Jurkat, Clone E6-1 (cell line): ENCODE results near the gene SYNPO.

Experiments
- DNase-seq: peaks from one replicate; pipeline ENCODE4 v3.0.0-alpha.2; 2011; ENCODE audit warnings: low read depth, low spot score
- H3K4me3 ChIP-seq: 2 replicates; pipeline ENCODE4 v1.5.1; 2011; ENCODE audit warnings: mild to moderate bottlenecking, low read length, control low read depth, moderate library complexity

Gene SYNPO

DNA sequence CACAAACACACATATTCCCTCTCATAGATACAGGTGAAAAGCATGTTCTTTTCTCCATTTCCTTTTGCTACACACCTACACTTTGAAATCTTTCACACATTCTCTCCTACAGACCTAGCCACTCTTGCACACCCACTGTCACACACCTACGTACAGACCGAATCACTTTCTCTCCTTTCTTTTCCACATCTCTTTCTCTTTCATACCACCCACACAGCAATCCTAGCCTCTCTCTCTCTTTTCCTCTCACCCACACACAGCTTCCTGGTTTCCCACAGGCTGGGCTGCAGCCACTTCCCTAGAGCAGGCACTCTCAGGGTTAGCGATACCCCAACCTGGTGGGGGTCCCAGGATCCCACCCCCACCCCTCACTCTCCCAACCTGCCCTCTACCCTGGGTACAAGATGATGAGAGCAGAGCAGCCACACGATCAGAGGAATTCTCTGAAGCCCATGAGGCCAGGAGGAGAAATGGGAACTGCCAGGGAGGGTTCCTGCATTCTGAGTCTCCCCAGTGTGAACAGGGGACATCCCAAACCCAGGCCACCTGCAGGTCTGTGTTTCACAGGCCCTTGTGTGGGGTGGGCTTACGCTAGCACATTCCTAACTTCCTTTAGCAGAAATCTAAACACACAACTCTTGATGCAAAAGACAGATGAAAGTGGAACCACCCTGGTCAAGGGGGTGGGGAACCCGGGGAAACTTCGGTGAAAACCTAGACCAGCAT lies 17.1 kb upstream of the SYNPO start:
- no peak for DNase-seq
- no peak overlapping the region for H3K4me3 ChIP-seq

DNA sequence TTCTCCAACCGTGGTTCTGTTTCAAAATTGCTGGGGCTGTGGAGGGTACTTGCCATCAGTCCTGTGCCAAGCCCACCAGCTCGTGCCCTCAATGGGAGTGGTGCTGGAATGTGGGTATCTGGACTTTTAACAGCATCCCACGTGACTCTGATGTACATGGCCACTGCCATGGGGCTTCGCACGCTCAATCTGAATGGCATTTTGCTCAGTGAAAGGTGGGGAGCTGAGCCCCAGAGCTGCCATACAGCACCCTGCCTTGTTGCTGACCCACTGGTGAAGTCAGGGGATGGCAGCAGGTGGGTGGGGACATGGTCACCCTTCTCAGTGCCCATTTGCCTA lies 16.6 kb upstream of the SYNPO start:
- no peak overlapping the region for H3K4me3 ChIP-seq
- DNase-seq, result no peak

DNA sequence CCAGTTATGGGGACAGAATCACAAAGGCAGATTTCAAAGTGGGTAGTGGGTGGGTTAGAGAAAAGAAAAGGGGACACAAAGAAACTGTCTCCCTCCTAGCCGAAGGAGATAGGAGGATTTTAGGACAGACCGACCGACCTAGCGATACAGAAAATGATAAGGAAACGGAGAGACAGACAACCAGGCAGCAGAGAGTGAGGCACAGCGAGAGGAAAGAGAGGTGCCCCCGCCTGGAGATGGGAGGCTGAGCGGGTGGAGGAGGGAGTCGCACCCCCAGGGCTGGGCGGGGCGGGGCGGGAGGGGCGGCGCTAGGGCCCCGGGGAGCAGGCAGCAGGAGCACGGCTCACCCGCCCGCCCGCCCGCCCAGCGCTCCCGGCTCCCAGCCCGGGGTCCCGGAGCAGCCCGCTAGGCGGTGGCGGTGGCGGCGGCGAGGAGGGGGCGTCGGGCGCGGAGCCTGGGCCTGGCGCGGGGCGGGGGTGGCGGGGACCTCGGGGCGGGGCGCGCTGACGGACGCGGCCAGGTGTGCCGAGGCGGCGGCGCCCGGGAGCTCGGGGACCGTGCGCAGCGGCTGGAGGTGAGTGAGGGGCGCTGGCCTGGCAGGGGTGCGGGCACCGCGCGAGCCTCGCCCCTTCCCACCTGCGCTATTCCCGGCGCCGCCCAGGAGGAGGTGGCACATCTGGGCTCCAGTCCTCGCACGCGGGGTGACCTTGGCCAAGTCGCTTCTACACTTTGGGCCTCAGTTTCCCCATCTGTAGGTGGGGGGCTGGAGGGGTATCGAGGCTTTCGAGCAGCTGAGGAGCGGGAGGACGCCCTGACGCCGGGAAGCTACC lies 15.9 kb upstream of the SYNPO start:
- DNase-seq, result no peak
- peak overlapping the region; percentile 33 for H3K4me3 ChIP-seq

DNA sequence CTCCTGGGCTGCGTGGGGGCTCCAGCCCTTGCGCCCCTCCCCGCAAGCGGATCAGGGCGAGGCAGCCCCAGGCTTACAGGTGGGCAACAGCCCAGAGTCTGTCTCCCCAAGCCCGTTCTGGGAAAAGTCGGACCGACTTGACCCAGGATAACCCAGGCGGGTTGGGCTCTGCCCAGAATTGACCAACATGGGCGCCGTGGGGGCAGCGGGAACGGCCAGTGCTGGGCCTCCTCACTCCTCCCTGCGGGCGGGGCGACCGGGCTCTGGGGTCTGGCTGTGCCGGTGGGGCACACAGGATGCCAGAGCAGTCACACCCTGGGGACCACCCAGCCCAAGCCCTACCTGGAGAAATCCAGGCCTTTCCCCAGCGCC lies 15.3 kb upstream of the SYNPO start:
- peak overlapping the region; percentile 33; the same call in 1 of the 2 replicates for H3K4me3 ChIP-seq
- DNase-seq, result no peak

DNA sequence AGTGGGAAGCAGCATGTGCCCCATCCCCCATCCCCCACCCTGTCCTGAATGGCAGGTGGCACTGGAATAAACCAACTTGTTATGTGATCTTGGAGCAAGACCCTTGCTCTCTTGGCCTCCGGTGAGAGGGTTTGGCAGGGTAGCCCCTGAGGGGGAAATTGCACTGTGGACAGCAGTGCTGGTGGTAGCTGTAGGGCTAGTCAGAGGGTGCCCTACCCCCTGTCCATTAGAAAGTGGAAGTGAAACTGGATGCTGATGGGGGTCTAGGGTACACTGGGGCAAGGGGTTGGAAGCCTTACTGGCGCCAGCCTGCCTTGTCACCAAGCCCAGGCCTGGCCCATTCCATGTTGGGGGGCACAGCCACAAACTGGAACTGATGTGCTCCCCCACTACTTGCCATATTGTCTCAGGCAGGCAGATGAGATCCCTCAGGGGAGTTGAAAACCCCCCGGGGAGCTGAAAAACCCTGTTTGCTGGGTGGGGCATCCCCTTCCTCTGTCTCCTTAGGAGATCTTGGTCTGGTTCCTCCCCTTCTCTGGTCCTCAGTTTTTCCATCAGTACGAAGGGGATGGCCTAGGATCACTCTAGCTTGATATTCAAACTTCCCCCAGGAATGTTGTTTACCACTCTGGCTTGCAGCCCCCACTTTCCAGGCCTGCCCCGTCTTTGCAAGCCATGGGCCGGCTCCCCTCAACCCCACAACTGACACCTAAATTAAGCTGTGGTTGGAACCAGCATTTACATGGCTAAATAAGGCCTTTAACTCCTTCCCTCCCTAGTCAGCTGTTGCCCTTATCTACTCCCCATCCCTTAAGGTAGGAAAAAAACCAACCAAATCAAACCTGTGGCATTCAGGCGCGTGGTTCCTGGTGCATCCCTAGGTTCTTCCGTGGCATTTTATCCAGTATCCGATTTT lies 14.4 kb upstream of the SYNPO start:
- no peak overlapping the region for H3K4me3 ChIP-seq
- DNase-seq, result no peak

DNA sequence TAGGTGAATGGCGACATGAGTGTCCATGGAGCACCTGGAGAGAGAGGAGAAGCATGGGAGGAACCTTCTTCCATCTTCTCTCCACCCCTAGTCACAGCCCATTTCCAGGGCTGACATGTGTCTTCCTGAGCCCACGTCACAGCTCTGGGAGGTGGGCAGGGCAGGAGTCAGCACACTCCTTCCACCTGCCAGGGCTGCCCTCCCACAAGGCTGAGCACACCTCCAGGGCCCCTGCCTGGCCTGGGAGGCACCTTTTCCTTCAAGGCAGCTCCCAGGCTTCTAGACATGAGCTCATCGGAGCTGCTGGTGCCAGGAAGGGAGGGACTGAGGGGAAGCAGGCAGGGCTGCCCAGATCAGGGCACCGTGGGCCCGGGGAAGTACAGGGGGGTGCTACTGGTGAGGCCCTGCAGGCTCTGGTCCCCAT lies 13.6 kb upstream of the SYNPO start:
- no peak overlapping the region for H3K4me3 ChIP-seq
- DNase-seq, result no peak

DNA sequence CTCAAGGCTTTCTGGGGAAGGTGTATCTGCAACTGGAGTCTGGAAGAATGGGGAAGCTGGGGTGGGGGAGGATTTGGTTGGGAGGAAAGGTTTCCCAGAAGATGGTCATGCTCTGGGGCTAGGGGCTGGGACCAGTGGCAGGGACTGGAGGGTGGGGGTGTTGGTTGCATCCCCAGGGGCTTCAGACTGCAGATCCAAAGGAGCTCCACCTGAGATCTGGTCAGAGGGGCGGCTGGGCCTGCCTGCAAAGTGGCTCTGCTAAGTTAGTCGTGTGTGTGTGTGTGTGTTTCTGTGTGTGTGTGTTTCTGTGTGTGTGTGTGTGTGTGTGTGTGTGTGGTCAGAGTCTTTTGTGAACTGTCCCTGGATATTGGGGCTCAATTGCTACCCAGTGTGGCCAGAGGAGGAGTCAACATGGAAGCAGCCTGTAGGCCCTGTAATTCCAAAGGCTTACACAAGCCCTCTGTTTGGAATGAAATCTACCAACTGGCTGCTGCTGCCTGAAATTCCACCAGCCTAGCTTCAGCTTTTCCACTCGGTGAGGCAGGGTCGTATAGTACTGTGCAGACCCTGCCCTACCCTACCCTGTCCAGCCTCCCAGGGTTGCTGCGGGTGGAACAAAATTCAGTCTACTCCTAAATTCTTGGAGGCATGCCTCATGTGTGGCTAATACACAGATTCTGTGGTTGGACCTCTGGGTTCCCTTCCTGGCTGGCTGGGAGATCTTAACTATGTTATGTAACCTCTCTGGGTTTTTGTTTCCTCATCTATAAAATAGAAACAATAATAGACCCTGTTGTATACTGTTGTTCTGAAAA lies 12.5 kb upstream of the SYNPO start:
- no peak overlapping the region for H3K4me3 ChIP-seq
- no peak for DNase-seq

DNA sequence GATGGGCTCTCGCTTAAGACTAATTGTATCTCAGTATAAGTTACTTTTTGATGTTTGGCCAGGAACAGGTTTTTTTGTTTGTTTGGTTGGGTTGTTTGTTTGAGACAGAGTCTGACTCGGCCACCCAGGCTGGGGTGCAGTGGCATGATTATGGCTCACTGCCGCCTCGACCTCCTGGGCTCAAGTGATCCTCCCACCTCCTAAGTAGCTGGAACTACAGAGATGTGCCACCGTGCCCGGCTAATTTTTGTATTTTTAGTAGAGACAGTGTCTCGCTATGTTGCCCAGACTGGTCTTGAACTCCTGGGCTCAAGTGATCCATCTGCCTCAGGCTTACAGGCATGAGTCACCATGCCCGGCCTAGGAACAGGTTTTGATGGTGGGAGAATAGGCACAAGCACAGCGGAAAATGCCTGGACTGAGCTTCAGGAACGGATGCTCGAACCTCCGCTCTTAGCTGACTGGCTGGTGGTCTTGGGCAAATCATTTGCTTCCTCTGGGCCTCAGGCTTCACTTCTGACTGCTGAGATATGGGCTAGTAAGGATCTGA lies 11.4 kb upstream of the SYNPO start:
- DNase-seq, result no peak
- no peak overlapping the region for H3K4me3 ChIP-seq

DNA sequence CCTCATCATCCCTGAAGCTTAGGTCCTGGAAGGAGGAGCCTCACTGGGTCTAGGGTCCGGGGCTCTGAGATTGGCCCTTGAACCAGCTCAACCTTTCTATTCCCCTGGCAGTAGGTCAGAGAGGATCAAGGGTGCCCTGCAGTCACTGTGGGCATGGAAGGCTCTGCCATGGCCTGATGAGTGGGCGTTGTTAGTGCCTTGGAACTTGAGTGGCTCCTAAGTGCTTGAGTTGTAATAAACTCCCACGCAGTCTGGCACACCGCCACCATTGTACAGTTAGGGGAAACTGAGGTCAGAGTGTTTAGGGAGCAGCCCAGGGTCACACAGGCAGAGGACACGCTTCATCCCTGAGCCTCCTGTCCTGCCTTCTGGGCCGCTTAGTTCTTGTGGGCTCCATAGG lies 10.4 kb upstream of the SYNPO start:
- no peak overlapping the region for H3K4me3 ChIP-seq
- DNase-seq, result no peak

DNA sequence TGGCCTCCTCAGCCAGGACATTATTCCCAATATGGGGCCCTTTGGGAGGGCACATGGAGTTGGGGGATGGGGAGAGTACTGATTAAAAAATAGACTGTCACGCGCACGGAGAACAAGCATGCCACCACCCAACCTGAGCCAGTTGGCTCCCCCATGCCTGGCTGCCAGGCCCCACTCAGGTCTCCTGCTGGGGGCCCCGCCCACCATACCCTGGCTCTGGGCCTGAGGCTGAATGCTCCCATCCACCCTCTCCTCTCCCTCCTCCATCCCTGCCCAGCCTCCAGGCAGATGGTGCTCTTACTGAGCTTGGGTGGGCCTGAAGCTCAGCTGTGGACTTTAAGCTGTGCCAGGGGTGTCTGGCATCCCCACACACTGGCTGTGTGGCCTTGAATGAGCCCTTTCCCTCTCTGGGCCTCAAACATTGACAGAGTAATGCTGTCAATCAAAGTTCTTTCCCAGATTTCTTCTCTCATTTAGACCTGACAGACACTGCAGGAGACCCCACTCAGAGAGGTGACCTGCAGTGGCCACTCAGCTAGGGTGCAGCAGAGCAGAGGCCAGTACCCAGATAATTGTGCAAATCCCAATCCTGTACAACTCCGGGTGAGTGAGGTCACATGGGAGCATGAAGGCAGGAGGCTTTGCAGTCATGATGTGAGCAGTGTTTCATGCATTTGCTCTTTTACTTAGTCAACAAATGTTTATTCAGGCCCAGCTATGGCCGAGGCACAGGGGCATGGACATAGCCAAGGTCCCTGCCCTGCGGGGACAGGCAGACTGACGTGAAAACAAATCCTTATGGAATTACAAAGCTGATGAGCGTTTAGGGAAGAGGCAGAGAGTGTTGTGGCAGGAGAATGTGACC lies 9.8 kb upstream of the SYNPO start:
- no peak for DNase-seq
- H3K4me3 ChIP-seq, result no peak overlapping the region

DNA sequence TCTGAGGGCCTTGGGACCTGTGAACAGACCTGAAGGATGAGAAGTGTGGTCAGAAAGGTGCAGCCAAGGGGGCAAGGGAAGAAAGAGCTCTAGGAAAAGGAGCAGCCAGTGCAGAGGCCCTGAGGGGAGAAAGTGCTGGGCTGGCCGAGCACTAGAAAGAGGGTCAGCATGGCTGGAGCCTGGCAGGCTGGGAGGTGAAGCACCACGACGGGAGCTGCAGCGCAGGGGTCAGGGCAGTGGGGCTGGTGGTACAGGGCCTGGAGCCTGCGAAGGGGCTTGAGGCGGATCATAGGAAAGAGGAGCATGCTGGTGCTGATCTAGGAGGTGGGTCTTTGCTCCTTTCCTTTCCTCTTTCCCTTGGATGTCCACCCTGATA lies 9.1 kb upstream of the SYNPO start:
- H3K4me3 ChIP-seq, result no peak overlapping the region
- DNase-seq, result no peak

DNA sequence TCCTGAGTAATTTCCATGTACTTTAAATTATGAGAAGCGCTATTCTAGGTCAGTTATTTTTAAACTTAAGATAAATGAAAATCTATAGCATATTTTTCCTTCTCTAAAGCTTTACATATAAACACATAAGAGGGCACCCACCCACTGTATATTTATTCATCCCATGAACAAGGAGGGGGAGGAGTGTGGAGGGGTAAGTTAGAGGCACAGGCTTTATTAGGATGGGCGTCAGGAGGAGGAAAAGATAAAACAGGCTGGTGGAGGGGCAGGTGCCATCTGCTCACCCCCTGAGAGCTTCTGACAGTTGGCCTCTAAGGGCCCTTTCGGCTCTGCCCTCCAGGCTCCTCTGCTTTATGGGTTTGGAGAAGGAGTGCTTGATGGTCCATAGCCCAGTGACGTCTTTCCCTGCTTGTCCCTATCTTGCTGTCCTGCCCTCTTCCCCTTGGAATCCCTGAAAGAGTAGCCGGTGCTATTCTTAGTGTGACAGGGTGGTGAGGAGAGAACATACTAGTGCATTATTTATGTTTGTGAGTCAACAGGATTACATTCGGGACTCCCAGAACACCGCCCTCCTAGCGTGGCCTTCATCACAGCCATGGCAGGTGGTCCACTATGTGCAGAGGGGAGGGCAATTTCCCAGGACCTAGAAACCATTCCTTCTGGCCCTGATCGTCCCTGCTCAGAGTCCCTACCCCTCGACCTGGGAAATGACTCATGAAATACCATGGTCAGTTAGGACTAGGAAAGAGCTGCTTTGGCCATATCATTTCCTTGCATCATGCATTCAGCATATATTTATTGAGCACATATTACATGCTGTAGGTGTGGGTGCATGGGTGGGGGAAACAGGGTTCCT lies 7.9 kb upstream of the SYNPO start:
- no peak for DNase-seq
- no peak overlapping the region for H3K4me3 ChIP-seq

DNA sequence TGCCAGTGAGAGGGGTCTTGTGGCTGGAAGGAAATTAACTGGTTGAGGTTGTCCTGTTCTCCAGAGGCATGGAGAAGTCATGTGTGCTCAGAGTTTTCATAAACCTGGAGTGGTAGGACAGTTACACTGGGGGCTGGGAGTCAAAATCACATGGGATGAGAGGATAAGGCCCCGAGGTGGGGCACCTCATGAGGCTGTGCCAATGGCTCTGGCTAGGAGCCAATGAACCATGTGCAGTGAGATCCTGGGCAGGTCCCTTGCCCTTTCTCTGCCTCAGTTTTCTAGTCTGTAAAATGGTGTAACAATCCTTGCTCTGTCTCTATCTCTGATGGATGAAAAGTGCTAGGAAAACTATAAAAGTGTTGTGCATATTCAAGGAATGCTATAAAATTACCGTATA lies 7.0 kb upstream of the SYNPO start:
- no peak overlapping the region for H3K4me3 ChIP-seq
- no peak for DNase-seq

DNA sequence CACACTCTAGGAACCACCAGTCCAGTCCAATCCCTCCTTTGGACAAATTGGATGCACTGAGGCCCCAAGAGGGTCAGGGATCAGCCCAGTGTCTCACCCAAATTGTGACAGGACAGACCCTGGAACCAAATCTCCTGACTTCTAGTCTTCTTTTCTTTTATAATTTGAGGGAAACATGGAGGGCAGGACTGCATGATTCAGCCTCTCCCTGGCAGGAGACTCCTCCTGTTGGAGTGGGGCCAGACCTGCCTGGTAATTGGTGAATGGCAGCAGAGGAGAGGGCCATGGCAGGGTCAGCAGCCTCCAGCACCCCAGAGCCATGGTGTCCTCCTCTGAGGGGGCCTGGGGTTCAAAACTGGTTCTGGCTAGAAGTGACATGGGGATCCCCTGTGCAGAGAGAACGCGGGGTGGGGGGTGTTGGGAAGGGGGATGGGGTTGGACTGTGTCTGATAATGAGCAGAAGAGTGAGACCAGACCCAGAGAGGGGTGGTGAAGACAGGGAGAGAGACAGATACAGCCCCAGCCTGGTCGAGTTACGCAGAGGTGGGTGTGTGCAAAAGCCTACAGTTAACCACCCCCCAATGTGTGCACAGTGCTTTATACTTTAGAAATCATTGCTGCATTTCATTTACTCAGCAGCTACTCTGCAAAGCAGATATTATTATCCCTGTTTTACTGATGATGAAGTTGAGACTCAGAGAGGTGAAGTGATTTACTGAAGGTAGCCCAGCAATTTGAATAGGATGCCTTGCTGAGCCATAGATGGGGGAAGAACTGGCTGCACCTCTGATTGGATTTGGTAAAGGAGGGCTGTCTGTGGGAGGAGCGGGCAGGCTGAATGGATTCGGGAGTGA lies 3.8 kb upstream of the SYNPO start:
- no peak overlapping the region for H3K4me3 ChIP-seq
- no peak for DNase-seq

DNA sequence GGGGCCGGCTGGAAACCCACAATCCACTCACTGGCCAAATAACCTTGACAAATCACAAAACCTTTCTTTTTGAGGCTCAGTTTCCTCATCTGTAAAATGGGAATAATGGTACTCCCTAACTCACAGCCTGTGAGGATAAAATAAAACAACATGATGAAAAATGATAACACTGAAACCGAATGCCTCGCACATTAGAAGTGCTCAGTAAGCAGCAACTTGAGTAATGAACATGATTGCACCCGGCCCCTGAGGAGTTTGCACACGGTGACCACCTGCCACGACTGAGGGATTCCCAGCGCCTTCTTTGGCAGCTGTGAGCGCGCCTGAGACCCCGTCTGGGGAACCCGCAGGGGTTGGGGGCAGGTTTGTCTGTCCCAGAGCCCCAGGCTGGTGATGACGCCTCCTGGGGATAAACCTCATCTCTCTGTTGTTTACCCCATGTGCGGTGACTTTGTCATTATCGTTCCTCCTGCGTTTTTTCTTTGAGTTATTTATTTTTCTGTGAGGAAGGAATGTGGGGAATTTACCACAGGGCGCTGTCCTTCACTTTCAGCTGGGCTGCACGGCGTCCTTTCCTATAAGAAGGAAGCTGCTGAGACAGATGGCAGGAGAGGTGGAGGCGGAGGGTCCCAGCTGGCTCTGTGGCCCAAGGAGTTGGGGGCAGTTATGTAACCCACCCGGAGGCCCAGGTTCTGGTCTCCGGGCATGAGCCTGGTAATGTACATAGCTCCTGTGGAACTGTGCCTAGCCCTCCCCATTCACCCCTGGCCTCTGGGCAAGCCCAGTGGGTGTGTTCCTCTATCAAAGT lies 3.0 kb upstream of the SYNPO start:
- H3K4me3 ChIP-seq, result no peak overlapping the region
- no peak for DNase-seq
